Gastroesophageal sphincter (tissue), 3 donors: ENCODE results near the gene ZSCAN20.

ENCODE experiments used
- EP300 ChIP-seq: sonication (generic); formaldehyde crosslinking; IDR thresholded peaks from one replicate; pipeline ENCODE4 v1.6.1; 2017; ENCODE audit warnings: antibody characterized with exemption, mild to moderate bottlenecking
- POLR2AphosphoS5 ChIP-seq: sonication (generic); formaldehyde crosslinking; IDR thresholded peaks from one replicate; pipeline ENCODE4 v1.6.1; 2017; ENCODE audit warnings: antibody characterized with exemption
- TF ChIP-seq, protein P1 (sequence below), 4 experiments: fragments of 200-600 bp in 2 of 4; fragments of 450-650 bp in 2 of 4; sonication (generic) in 1 of 4; IDR thresholded peaks; one replicate each; pipeline ENCODE4 v1.5.1; 2017 to 2019; ENCODE audit warnings: antibody characterized with exemption in 4 of 4, mild to moderate bottlenecking in 2 of 4, moderate library complexity in 2 of 4

DNA sequence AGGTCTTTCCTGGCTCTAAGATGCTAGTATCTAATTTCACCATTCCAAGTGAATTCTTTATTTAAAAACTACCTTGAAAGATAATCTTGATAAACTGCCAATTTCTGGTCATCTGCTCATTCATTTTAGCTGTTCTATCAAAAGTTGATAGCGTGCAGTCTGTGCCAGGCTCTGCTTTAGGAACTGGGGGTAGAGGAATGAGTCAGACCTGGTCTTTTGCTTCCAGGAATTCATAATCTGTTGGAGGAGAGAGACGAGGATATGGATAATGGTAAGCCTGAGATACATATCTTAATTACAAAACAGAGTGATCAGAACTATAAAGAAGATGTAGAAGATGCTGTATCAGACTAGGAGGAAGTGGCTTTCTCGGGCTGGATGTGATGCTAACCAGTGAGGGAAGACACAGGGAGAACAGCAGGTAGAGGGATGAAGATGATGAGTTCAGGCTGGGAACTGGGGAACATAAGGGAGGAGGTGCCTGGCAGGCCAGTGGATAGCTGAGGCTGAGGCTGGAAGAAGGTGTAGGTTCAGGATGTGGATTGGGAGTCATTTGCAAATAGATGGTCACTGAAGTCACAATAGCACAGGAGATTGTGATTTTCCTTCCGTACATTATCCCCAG, 29.3 kb upstream of the ZSCAN20 start:
- no peak for TF ChIP-seq EP300
- TF ChIP-seq, protein P1, sequence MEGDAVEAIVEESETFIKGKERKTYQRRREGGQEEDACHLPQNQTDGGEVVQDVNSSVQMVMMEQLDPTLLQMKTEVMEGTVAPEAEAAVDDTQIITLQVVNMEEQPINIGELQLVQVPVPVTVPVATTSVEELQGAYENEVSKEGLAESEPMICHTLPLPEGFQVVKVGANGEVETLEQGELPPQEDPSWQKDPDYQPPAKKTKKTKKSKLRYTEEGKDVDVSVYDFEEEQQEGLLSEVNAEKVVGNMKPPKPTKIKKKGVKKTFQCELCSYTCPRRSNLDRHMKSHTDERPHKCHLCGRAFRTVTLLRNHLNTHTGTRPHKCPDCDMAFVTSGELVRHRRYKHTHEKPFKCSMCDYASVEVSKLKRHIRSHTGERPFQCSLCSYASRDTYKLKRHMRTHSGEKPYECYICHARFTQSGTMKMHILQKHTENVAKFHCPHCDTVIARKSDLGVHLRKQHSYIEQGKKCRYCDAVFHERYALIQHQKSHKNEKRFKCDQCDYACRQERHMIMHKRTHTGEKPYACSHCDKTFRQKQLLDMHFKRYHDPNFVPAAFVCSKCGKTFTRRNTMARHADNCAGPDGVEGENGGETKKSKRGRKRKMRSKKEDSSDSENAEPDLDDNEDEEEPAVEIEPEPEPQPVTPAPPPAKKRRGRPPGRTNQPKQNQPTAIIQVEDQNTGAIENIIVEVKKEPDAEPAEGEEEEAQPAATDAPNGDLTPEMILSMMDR (IDR thresholded peaks at IDR 0.05) = no peak
- no peak for TF ChIP-seq POLR2AphosphoS5
